Spleen (tissue), 11 donors: ENCODE results near the gene ARFIP1. TPM values are rescaled to one million over a fixed set of nuclear protein-coding genes. Genes with fewer than 3 reads are reported as not detected.

Experiments
- DNase-seq: peaks from one replicate; pipeline ENCODE4 v3.0.0-alpha.2; 2020
- H3K27ac ChIP-seq, 8 donors: fragments of 200-600 bp; sonication (generic) in 7 of 8; 1 replicate in 4 of 8; 2 replicates in 4 of 8; pipeline versions ENCODE4 v1.5.0 to v1.8.0; 2016 to 2021; ENCODE audit warnings: inconsistent platforms in 4 of 8, mild to moderate bottlenecking in 4 of 8, moderate library complexity in 1 of 8
- H3K27me3 ChIP-seq, 7 donors: fragments of 200-600 bp; sonication (generic) in 6 of 7; replicated peaks in 1 of 7; 1 replicate in 4 of 7; 2 replicates in 3 of 7; pipeline versions ENCODE4 v1.5.0 to v1.8.0; 2016 to 2021; ENCODE audit warnings: inconsistent platforms in 3 of 7, mild to moderate bottlenecking in 1 of 7
- H3K36me3 ChIP-seq, 6 donors: fragments of 200-600 bp; sonication (generic) in 5 of 6; 1 replicate in 4 of 6; 2 replicates in 2 of 6; pipeline versions ENCODE4 v1.5.0 to v1.8.0; 2016 to 2021; ENCODE audit warnings: inconsistent platforms in 2 of 6
- H3K4me1 ChIP-seq, 6 donors: fragments of 200-600 bp; sonication (generic) in 5 of 6; 1 replicate in 3 of 6; 2 replicates in 3 of 6; pipeline versions ENCODE4 v1.5.0 to v1.8.0; 2016 to 2021; ENCODE audit warnings: inconsistent platforms in 3 of 6
- H3K4me3 ChIP-seq, 8 donors: fragments of 200-600 bp; sonication (generic) in 7 of 8; 1 replicate in 4 of 8; 2 replicates in 4 of 8; pipeline versions ENCODE4 v1.5.0 to v1.8.0; 2016 to 2021; ENCODE audit warnings: inconsistent platforms in 4 of 8, mild to moderate bottlenecking in 4 of 8, moderate library complexity in 2 of 8
- H3K9me3 ChIP-seq, 8 donors: fragments of 200-600 bp; sonication (generic) in 7 of 8; 1 replicate in 4 of 8; 2 replicates in 4 of 8; pipeline versions ENCODE4 v1.5.0 to v1.8.0; 2016 to 2021; ENCODE audit warnings: inconsistent platforms in 4 of 8
- POLR2A ChIP-seq, 3 donors: fragments of 450-650 bp; IDR thresholded peaks; one replicate each; pipeline ENCODE4 v1.5.1; 2017; ENCODE audit warnings: antibody characterized with exemption in 3 of 3, mild to moderate bottlenecking in 1 of 3
- POLR2AphosphoS5 ChIP-seq, 3 donors: sonication (generic); formaldehyde crosslinking; IDR thresholded peaks; one replicate each; pipeline ENCODE4 v1.5.1; 2017; ENCODE audit warnings: antibody characterized with exemption in 3 of 3
- WGBS, 5 donors: extraction: QIAGEN DNeasy Blood & Tissue Kit in 3 of 5; methylation state at CpG; one replicate each; pipeline versions ENCODE4 v1.1.5 to v1.1.7; 2013 to 2018; 5-methylcytosine and 5-hydroxymethylcytosine counted together
- intact Hi-C: fragments of 100-400 bp; cut with DNase I; formaldehyde crosslinking; loops from one replicate; pipeline ENCODE4 v1.15.0; 2023; ENCODE audit warnings: low total_unique reads
- polyA plus RNA-seq, 3 donors: library from polyadenylated mRNA; stranded (reverse); fragments of 200-250 nt; gene quantifications; one replicate each; pipeline ENCODE4 v1.2.1, GENCODE V29; 2013
- total RNA-seq, 7 donors: library from RNA; depleted of rRNA in 3 of 7; stranded (reverse); fragments of >200 nt in 3 of 7; fragmentation: NEBNext Ultra II Directional in 4 of 7; extraction: Animal tissue kit (Norgen Biotek cat#: 25700) in 4 of 7; gene quantifications; one replicate each; pipeline versions ENCODE4 v1.1.0 to v1.2.1, GENCODE V29; 2016 to 2021
- TF ChIP-seq, protein P1 (sequence below), 11 experiments: fragments of 200-600 bp in 7 of 11; fragments of 450-650 bp in 4 of 11; sonication (generic) in 4 of 11; IDR thresholded peaks in 8 of 11; conservative IDR thresholded peaks in 3 of 11; 1 replicate in 7 of 11; 2 replicates in 4 of 11; pipeline versions ENCODE4 v1.4.0 to v1.8.0; 2016 to 2021; ENCODE audit warnings: antibody characterized with exemption in 11 of 11, inconsistent platforms in 4 of 11, mild to moderate bottlenecking in 1 of 11
- donor health status: healthy with polysubstance abuse.
- donor health status: DM: no; HTN: no; CAD: no; lungs with moderate emphysema.
- donor health status: DM: no; HTN: no; CAD: no.
- donor health status: Bipolar disorder and iron deficiency.
- donor health status: healthy.
- donor health status: DM: no; HTN: no; CAD: no.
- donor health status: DM: yes; HTN: yes; CAD: no.

Gene ARFIP1
- total and polyA plus RNA-seq, 10 donors: 13.9 to 35.0 (median 26.8) TPM

DNA sequence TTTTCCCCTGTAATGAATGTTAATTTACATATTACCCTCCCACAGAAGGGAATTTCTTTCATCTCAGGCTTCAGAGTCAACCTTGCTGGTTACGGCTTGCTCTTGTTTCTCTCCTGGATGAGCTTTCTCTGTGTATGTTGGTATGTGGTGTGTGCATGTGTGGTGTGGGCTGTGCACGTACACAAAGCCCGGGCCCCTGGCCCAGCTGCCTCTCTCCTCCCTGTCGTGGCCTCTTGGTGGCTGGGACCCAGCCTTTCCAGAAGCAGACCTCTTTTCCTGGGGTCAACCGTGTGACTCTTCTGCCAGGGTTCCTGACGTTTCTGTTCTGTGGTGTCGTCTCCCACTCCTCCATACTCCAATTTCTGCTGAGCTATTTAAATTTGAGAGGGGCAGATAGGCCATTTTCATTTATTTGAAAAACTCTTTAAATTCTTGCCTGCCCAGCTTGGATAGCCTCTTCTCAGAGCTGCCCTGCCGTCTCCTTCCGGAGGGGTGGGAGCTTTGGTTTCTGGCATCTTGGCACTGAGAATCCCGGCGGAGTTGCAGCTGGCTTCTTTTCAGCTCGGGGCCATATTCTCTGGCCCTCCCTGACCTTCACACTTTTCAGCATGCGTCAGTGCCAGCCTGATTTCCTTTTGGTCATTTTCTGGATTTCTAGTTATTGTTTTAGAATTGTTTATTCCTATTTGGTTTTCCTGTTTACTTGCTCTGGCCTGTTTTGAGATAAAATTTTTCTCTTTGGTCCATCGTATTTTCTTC, 181.4 kb downstream of the ARFIP1 start:
- H3K36me3 ChIP-seq: peaks cover 0 to 3% (median 0%) of the 10 kb centered on the region in 6 donors
- H3K4me3 ChIP-seq: no peak overlapping the region
- 60 to 77% (median 71%) methylated on average over 14 of the region's 14 CpGs for WGBS, 5 donors
- H3K4me1 ChIP-seq: peaks cover 0 to 49% (median 31%) of the 10 kb centered on the region in 6 donors
- H3K27ac ChIP-seq: peak overlapping the region; percentile 54 to 80 (median 70)
- intact Hi-C loops: no loop called here
- TF ChIP-seq POLR2A (IDR thresholded peaks at IDR 0.05) (no peak), POLR2AphosphoS5 (IDR thresholded peaks at IDR 0.05) (peak in 2 of 3 donors; percentile 45 to 58)
- TF ChIP-seq, protein P1, sequence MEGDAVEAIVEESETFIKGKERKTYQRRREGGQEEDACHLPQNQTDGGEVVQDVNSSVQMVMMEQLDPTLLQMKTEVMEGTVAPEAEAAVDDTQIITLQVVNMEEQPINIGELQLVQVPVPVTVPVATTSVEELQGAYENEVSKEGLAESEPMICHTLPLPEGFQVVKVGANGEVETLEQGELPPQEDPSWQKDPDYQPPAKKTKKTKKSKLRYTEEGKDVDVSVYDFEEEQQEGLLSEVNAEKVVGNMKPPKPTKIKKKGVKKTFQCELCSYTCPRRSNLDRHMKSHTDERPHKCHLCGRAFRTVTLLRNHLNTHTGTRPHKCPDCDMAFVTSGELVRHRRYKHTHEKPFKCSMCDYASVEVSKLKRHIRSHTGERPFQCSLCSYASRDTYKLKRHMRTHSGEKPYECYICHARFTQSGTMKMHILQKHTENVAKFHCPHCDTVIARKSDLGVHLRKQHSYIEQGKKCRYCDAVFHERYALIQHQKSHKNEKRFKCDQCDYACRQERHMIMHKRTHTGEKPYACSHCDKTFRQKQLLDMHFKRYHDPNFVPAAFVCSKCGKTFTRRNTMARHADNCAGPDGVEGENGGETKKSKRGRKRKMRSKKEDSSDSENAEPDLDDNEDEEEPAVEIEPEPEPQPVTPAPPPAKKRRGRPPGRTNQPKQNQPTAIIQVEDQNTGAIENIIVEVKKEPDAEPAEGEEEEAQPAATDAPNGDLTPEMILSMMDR (IDR thresholded peaks at IDR 0.05 in 8 of 11, conservative IDR thresholded peaks at IDR 0.05 in 3 of 11): no peak
- no peaks in the 10 kb centered on the region for H3K27me3 ChIP-seq
- no peak for DNase-seq
- no peaks in the 10 kb centered on the region for H3K9me3 ChIP-seq

DNA sequence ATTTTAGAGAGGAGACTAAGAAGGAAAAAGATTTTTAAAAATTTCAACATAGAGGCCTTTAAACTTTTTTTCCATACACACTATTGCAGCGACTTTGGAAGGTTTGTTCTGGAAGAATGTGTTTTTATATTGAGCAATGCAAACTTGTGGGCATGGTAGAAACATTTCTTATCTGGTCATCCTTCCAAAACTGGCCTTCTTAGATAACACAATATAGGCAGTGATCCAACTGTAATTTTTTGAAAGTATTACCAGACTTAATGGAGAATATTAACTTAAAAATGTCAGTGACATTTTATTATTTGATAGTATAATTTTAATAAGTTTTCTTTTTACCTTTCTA, 182.0 kb downstream of the ARFIP1 start:
- Histone ChIP-seq H3K27me3 (no peaks in the 10 kb centered on the region), H3K4me1 (peaks cover 0 to 43% (median 26%) of the 10 kb centered on the region in 6 donors), H3K4me3 (no peak overlapping the region), H3K27ac (peak overlapping the region in 7 of 8 donors; percentile 65 to 80 (median 70)), H3K9me3 (no peaks in the 10 kb centered on the region), H3K36me3 (peaks cover 0 to 8% (median 0%) of the 10 kb centered on the region in 6 donors)
- TF ChIP-seq, protein P1 (IDR thresholded peaks at IDR 0.05 in 8 of 11, conservative IDR thresholded peaks at IDR 0.05 in 3 of 11): no peak
- TF ChIP-seq POLR2A (IDR thresholded peaks at IDR 0.05) (no peak), POLR2AphosphoS5 (IDR thresholded peaks at IDR 0.05) (no peak)
- no peak for DNase-seq
- 45 to 67% (median 55%) methylated on average over 1 of the region's 1 CpG for whole genome bisulfite sequencing, 5 donors
- intact Hi-C loops: no loop called here

Other genes starting within 250 kb of the ARFIP1 start
- 100 to 1,000 TPM in 2 of 7 donors, 10 to 100 TPM in 5; 68.2 to 140 (median 96.7) TPM for gene FBXW7, start 243.9 kb upstream of the ARFIP1 start, total RNA-seq
- gene FBXW7, start 243.9 kb upstream of the ARFIP1 start, polyA plus RNA-seq: 10 to 100 TPM; 11.5 to 20.5 (median 15.4) TPM
- gene TMEM154, start 100.0 kb upstream of the ARFIP1 start, total RNA-seq: 10 to 100 TPM; 22.2 to 72.3 (median 37.7) TPM
- 1 to 10 TPM; 5.0 to 6.4 (median 5.2) TPM for gene TMEM154, start 100.0 kb upstream of the ARFIP1 start, polyA plus RNA-seq
- gene TIGD4, start 224 bp upstream of the ARFIP1 start, total RNA-seq: under 1 TPM in 6 of 7 donors, not detected in 1; 0.13 to 0.68 (median 0.41) TPM
- under 1 TPM in 2 of 3 donors, not detected in 1; 0.09 to 0.10 TPM for gene TIGD4, start 224 bp upstream of the ARFIP1 start, polyA plus RNA-seq
- 10 to 100 TPM in 4 of 7 donors, 1 to 10 TPM in 3; 5.5 to 14.3 (median 11.1) TPM for gene FHDC1, start 156.4 kb downstream of the ARFIP1 start, total RNA-seq
- 1 to 10 TPM in 2 of 3 donors, under 1 TPM in 1; 0.82 to 2.4 (median 1.1) TPM for gene FHDC1, start 156.4 kb downstream of the ARFIP1 start, polyA plus RNA-seq